Right ventricle myocardium inferior (tissue), 1 donor: ENCODE data around the gene HOXA3. TPM values are rescaled to one million over a fixed set of nuclear protein-coding genes. Genes with fewer than 3 reads are reported as not detected.

Experiments used
- ATAC-seq: fragments of 200-7000 bp; cut with Tn5 transposase; one replicate; pipeline ENCODE4 v1.9.1; 2020; ENCODE audit warnings: mild to moderate bottlenecking, moderate library complexity
- DNase-seq: peaks from one replicate; pipeline ENCODE4 v3.0.0; 2021; ENCODE audit errors: missing footprints
- intact Hi-C: fragments of 100-400 bp; cut with DNase I; formaldehyde crosslinking; loops from one replicate; pipeline ENCODE4 v1.11.0; 2022
- total RNA-seq: library from RNA; stranded (reverse); fragmentation: NEBNext Ultra II Directional; extraction: Animal tissue kit (Norgen Biotek cat#: 25700); gene quantifications from one replicate; pipeline ENCODE4 v1.2.1, GENCODE V29; 2021
- donor health status: DM: no; HTN: yes; CAD: no; lungs with severe emphysema.

HOXA3 gene
- total RNA-seq, 1 donor from 2014 or later = not detected

DNA sequence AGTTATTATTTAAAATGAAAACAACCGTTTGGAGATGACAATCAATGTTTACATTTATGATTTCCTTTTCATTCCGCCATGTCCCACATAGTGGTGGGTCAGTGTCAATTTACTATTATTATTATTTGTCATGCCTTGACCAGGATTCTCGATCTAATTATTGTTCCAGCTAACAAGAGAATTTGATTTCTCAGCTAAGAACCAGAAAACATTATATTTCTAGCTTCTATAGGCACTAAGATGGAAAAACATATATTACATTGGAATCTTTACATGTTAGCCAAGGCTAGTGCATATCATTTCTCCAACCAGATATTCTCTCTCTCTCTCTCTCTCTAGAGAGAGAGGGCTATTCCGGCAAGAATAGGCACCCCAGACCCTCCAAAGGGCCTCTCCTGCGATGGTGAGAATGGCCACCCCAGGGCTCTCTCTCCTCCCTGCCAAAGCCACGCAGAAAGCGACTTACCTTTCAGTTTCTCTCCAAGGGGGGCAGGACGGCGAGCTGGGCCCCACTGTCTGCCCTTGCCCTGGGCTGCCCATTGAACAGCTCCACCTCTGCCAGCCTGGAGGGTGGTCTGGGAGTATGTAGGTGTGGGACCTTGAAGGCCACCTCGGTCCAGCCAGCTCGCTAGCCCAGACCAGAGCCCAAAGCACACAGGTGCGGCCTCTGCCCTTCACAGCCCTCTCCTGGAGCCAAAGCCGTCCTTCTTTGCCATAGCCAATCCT, 2.4 kb downstream of the HOXA3 start:
- no peak for ATAC-seq
- peak; percentile 50 for DNase-seq
- intact Hi-C loops = no loop called here

GRCh38 chr7:27148756-27149641, 3.4 kb downstream of the HOXA3 start:
- intact Hi-C loops = no loop called here
- ATAC-seq (no peak), DNase-seq (peak; percentile 25)

DNA sequence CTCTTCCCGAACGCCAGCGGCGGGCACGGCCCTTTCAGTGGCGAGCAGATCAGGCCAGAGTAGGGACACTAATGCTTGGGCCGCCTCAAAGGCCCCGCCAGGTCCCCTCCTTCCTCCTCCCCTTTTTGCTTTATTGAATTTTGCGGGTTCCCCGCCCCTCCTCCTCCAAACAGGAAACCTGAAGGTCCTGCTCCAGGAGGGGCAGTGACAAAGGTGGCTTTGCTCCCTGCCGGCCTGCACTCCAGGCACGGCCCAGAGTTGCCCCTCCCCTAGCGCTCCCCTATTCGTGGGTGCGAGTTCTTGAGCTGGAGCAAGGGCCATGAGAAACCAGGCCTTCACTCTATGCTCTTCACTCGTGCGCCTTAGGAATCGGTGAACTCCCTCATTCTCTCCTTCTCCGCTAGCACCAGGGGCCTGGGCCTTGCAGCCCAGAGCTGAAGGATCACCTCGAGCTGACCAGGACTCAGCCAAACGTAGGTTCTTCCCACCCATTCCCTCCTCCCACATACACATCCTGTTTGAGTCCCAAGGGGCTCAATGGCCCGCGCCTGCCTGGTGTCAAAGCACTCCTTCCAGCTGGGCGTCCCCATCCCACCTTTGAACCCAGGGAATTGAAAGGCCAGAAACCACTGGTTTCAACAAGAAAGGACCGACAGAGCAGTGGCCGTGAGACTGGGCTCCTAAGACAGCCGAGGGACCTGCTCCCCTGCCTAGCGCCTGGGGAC, 4.2 kb downstream of the HOXA3 start:
- DNase-seq = no peak
- ATAC-seq = no peak
- intact Hi-C loops = no loop called here

- intact Hi-C loops = no loop called here
- ATAC-seq (no peak), DNase-seq (no peak)
These were observed 5.0 kb downstream of the HOXA3 start, which contains the start of gene HOXA6 for GRCh38 chr7:27147199-27148030. Gene HOXA6, minus strand, starts transcription at chr7:27147774. Its CDS starts 25 bp downstream, at chr7:27147749.

- intact Hi-C loops = no loop called here
- ATAC-seq = no peak
- DNase-seq = no peak
These were observed 5.7 kb downstream of the HOXA3 start for GRCh38 chr7:27146491-27147198.

- ATAC-seq = no peak
- DNase-seq = no peak
These were observed 6.4 kb downstream of the HOXA3 start for GRCh38 chr7:27145914-27146412.

GRCh38 chr7:27145165-27145913, 7.0 kb downstream of the HOXA3 start:
- DNase-seq (no peak), ATAC-seq (no peak)
- intact Hi-C loops = no loop called here

More at GRCh38 chr7:27145914-27146412, 6.4 kb downstream of the HOXA3 start:
- intact Hi-C loops = no loop called here

GRCh38 chr7:27144781-27145164, 7.6 kb downstream of the HOXA3 start:
- intact Hi-C loops = no loop called here
- DNase-seq (no peak), ATAC-seq (no peak)

- intact Hi-C loops = no loop called here
- DNase-seq (no peak), ATAC-seq (no peak)
These were observed 8.2 kb downstream of the HOXA3 start for GRCh38 chr7:27143950-27144780.

GRCh38 chr7:27143023-27143949, 9.1 kb downstream of the HOXA3 start, which contains the start of gene HOXA5:
Gene HOXA5, minus strand, starts transcription at chr7:27143681. Its CDS starts 74 bp downstream, at chr7:27143607.
- no peak for ATAC-seq
- intact Hi-C loops = no loop called here
- no peak for DNase-seq

GRCh38 chr7:27142580-27143022, 9.8 kb downstream of the HOXA3 start:
- DNase-seq (no peak), ATAC-seq (no peak)
- intact Hi-C loops = no loop called here

- DNase-seq = no peak
- intact Hi-C loops = no loop called here
These were observed 10.3 kb downstream of the HOXA3 start for GRCh38 chr7:27141923-27142579.

GRCh38 chr7:27141137-27141922, 11.1 kb downstream of the HOXA3 start:
- ATAC-seq = no peak
- DNase-seq = no peak
- intact Hi-C loops = no loop called here

More at GRCh38 chr7:27141923-27142579, 10.3 kb downstream of the HOXA3 start:
- no peak for ATAC-seq
